DMS 273 (cell line): Measurements from ENCODE around the gene PGC.

Experiments
- DNase-seq: peaks from one replicate; lab custom pipeline; 2025; ENCODE audit not compliant: unreplicated experiment; lab: John Stamatoyannopoulos, UW

PGC gene

DNA sequence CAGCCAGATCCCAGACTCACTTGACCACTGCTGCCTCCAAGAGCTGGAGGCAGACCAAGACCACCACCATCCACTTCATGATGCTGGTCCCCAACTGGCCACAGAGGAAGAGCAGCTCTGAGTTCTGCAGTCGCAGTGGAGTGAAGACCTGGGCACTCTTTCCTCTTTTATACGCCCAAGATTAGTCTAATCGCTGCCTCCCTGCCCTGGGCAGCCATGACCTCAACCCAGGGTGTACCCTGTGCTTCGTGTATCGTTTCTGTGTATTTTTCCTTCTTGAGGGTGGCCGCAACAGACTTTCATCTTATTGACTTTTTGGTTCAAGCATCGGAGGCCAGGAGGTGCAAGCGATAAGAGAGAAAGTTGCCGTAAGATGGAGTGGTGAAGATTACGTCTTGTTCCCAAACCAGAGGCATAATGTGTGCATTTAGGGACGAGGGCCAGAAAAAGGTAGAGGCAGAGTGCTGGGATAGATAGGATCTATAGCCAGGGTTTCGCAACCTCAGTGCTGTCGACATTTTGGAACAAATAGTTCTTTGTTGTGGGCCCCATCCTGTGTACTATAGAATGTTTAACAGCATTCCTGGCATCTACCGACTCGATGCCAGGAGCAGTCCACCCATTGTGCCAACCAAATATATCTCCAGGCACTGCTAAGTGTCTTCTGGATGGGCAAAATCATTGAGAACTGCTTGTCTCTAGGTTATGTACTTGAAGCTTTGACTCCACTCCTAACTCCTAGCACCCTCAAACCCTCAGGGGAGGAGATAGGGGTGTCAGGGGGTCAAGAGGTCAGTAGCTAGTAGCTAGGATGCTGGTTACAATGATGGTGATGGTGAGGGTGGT is at the start of gene PGC:
Gene PGC, minus strand, starts transcription at position 142 of the 846 bp plus-strand sequence. Its CDS starts 63 bp downstream, at position 79.
- no peak for DNase-seq

DNA sequence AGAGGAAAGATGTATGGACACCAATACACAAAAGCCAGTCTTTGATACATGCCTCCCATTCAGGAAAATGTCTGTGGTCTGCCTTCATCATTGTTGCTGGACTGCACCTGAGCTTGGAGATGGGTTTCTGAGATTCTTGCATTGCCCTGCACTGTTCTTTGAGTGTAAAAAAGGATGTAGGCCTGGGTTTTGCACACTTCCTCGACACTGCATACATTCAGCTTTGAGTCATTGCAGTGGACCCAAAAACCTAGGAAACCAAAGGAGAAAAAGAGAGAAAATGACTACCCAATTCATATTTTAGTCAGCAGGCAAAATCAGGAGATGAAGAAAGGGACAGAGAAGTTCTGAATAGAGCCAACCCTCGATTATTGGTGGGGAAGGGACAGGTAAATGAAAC is 49.3 kb upstream of the PGC start:
- no peak for DNase-seq

DNA sequence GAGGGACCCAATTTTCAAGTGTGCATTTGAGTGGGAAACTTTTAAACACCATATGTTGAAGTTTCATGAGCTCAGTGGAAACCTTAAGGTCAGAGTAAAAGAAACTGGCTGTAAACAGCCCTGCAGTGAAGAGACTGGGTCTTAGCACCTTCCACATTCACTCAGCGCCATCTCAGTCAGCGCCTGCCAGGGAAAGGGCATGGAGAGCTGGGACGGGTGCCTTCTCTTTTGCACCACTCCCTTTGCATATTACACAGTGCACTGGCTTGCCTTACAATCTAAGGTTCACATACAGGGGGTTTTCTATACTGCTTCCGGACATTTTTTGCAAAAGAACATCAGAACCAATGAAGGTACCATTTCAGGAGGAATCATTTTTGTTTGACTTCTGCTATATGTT is 44.8 kb upstream of the PGC start:
- no peak for DNase-seq

DNA sequence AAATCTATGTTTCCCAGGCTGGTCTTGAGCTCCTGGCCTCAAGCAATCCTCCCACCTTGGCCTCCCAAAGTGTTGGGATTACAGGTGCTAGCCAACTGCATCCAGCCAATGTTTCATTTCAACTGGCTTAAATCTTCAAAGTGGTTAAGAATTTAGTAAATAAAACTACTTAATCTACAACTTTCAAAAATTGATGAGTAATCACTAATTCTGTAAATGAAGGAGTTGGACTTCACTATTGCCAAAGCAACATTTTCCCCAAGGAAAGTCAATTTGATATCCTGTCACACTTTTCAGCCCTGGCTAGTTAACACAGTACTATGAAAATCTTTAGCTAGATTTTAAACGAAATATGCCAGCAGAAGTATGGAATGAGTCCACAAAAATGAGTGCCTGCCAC is 44.1 kb upstream of the PGC start:
- no peak for DNase-seq

DNA sequence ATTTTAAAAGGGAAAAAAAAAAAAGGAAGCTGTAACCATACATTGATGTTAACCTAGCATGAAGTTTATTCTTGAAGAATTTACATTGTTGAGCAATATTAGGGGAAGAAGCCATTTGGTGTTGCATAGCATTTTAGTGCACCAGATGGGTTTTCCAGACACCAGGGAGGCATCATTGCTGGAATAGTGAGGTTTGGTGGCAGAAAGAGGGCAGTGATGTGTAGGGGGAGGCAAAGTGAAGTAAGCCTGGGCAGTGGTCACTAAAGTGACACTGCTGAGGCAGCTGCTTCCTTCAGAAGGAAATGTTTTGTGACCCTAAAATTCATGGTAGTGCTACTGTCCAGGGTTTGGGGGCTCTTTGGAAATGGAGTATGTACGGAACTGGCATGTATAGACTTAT is 42.8 kb upstream of the PGC start:
- no peak for DNase-seq

DNA sequence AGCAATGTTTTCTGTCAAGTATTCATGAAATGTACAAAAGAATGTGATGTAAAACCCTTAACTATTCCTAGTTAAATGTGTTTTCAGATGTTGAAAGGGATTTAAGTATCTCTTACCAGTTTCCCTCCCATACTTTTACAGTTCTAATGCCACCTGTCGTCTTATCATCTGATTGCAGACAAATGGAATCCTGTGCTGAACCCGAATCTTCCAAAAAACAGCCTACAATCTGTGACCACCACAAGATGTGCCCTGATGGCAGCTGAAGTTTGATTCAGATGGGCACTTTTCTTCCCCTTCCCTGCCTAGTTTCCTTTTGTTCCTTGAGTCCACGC is 42.2 kb upstream of the PGC start:
- DNase-seq: no peak

DNA sequence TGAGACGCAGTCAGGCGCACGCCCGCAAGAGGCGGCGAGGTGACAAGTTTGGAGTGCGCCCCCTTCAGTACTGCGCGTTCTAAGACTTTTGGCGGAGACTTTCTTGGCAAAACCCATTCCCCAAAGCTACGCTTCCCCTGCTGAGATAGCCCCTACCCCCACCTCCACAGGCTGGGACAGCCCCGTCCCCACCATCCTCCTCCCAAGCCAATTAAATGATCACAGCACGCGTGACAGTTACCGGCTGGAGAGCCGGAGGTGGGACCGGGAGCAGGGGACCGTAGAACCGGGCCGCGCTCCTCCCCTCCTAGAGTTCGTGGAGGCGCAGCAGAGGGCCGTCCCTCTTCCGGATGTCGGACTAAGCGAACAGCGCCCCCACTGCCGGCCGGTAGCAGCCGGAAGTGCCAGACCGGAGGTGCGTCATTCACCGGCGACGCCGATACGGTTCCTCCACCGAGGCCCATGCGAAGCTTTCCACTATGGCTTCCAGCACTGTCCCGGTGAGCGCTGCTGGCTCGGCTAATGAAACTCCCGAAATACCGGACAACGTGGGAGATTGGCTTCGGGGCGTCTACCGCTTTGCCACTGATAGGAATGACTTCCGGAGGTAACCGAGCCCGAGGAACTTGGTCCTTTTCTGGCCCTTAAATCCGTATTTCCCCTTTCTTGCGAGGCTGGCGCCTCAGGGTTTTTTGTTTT is 40.2 kb upstream of the PGC start, which contains the start of gene TOMM6:
Gene TOMM6, plus strand, starts transcription at position 476 of the 699 bp plus-strand sequence. Its CDS starts 4 bp downstream, at position 480.
- peak; percentile 98 for DNase-seq

DNA sequence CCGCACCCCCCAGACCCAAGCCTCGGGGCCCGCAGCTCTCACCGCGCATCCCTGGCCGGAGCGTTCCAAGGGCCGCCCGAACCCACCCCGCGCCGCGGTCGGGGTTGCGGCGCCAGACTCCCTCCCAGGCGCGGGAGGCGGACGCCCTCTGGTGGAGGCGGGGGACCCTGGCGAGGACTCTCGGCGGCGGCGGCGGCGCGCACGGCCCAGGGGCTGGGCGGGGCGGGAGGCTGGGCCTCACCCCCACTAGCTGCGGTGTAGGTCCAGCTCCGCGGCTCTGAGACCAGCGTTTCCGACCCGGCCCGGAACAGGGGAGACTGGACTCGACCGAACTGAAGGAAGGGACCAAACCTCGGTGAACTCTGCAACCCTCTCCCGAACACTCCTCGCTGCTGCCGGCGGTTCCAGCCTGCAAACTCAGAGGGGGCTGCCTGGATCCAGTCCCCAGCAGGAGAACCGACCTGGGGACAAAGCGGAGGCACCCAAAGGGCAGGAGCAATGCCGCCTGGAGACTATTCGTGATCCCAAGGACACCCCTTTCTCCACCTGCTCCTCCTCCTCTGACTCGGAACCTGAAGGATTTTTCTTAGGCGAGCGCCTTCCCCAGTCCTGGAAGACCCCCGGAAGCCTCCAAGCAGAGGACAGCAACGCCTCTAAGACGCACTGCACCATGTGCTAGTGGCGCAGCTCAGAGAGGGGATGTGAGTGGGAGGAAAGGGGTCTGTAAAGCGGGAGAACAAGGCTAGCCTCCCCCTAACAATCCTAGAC is 39.4 kb upstream of the PGC start:
- DNase-seq: peak; percentile 95

DNA sequence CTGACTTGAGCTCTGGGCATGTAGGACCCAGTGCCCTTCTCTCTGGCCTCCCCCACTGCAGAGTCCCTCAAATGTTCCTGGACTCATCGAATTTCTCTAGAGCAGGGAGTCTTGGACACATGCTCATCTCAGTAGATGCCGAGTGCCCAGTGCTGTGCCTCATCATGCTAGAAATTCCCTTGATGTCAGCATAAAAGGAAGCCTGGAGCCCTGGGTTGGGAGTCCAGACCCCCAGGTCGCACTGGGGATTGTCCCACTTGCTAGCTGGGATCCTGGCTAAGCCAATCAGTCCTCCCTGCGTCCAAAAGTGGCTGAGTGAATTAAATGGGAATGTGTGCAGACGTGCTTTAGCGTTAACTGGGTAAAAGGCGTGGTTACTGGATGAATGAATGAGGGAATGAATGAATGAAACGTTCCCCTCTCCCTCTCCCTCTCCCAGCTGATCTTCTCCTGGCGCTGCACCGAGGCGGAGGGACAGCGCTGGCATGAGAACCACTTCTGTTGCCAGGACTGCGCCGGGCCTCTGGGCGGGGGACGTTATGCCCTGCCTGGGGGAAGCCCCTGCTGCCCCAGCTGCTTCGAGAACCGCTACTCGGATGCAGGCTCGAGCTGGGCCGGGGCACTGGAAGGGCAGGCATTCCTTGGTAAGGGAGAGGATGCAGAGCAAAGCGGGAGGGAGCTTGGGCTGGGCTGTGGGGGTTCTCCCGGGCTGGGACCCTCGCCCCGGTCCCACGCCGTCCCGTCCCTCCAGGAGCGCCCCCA is 38.7 kb upstream of the PGC start:
- DNase-seq: peak; percentile 67

DNA sequence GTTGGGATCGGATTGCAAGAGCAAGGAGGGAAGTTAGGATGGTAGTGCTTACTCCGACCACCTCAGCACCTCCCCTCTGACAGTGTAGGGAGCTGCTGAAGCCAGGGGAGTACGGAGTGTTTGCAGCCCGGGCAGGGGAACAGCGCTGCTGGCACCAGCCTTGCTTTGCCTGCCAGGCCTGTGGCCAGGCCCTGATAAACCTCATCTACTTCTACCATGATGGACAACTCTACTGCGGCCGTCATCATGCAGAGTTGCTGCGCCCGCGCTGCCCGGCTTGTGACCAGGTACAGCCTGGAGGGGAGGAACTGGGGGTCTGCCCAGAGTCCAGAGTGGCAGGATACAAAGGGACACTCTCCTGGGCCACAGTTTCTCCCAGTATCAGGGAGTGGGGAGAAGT is 38.1 kb upstream of the PGC start:
- no peak for DNase-seq

DNA sequence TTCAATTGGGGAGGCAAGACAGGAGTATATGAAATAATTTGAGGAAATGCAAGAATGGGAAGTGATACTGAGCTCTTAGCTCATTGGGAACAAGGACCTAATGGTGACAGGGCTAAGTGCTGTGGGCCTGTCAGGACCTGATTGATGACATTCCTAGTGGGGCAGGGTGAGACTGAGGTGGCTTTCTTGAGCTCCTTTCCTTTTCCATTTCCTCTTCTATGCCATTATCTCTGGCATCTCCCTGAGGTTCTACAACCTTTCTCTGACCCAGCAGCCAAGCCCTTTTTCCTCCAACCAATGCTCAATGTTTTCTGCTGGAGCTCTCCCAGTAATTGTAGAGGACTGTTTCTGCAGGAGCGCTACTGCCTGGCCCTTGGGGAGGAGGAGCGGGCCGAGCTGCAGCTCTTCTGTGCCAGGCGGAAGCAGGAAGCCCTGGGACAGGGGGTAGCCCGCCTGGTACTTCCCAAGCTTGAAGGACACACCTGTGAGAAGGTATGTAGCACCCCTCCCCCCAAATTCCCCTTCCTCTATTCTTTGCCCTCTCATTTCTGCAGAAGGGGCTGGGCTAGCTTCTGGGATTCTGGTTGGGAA is 37.5 kb upstream of the PGC start:
- DNase-seq: no peak

DNA sequence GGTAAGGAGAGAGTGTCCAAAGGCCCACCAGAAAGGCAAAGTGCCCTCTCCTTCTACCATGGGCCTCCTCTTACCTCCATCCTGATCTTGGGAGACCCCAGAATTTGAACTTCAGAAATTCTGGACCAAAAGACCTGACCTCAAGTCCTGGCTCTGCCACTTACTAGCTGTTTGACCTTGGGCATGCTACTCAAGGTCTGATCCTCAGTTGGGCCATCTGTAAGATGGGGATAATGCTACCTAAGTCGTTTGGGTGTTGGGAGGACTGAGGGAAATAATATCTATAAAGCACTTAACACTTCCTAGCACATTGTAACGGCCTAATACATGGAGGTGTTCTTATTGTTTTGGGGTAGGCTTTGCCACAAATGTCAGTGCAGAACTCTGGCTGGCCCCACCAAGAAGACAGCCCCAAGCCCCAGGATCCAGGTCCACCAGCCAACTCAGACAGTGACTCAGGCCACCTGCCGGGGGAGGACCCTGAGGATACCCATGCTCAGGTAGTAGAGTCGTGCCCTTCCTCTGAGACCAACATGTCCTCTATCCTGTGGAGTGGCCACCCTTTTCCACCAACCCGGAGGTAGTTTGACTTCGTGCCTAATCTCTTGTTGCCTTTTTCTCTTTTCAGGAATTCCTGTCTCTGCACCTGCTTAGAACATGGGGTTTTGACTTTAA is 36.0 kb upstream of the PGC start:
- DNase-seq: no peak

DNA sequence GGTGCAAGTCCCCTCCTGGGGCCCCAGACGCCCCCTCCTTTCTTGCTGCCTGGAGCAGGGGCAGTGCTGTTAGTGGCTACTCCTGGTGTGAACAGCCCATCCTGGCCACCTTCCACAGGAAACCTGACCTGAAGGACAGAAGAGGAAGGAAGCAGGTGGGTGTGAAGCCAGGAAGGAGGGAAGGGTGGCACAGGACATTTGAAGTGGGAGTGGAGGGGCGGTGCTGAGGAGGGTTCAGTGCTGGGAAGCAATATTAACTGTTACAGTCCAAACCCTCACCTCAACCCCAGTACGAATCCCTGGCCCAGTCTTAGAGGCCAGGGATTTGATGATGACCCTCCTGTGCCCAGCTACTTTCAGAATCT is 34.2 kb upstream of the PGC start:
- DNase-seq: no peak

DNA sequence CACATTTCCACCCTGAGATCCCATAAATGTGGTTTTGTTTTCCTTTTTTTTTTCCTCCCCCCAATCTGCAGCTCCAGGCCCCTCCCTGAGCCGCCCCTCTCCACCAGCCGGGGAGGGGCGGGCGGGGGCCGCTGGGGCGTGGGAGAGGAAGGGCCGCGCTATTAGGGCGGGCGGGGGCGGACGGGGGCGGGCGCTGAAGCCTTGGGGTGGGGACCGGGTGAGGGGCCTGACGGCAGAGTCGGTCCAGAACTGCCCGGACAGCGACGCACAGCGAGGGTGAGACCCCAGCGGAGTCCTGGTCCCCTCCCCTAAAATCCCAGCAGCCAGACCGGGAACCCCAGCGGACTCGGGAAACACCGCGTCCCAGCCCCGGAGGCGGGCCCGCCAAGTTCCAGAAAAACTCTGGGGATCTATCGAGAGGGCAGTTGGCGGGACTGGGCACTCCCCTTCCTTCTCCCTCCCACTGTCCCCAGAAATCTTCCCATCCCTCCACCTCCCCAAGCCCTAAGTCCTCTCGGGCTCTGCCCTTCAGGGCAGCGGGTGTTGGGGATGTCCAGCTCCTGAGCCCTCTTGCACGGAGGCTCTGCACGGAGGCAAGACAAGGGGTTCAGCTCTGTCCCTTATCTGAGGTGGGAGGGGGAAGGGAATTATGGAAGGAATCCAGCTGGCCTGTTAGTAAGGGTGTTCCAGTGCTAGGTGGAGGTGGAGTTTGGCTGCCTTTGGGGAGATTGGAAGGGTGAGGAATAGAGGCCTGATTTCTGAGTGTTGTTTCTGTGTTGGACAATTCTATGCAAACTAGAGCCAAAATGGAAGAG is 33.6 kb upstream of the PGC start, which contains the start of gene PRICKLE4:
Gene PRICKLE4, plus strand, starts transcription at position 232 of the 815 bp plus-strand sequence. CDS start 2,692 bp downstream, outside the sequence.
- DNase-seq: peak; percentile 62

DNA sequence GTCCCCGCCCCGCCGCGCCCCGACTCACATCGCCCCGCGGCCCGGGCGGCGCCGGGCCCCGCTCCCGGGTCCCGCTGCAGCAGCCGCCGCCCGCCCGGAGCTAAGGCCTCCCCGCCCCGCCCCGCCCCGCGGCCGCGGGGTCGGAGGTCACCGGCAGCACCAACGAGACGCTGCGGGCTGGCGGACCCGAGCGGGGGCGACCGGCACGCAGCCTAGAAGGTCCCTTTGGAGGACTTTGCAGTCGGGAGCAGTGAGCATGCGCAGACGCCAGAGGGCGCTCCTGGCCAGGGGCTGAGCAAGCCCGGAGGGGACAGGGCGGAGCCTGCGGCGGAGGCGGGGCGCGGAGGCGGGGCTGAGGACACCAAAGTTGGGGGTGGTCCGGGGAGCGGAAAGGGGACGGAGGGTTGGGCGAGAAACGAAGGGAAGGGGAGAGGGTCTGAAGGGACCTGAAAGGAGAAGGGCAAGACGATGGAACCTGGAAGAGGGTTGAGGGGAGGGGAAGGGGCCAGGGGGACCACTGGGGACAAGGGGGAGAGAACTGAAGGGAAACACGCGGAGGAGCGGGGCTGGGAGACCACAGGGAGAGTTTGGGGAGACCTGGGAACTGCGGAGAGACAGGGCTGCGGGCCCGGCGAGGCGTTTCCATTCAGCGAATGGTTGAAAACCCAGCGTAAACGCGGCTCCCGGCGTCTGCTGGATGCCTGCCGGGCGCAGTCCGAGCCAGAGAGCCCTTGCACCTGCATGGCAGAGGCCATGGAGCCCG is 32.8 kb upstream of the PGC start, which contains the start of gene FRS3:
Gene FRS3, minus strand, starts transcription at position 113 of the 763 bp plus-strand sequence. CDS start 2,913 bp downstream, outside the sequence.
- peak; percentile 98 for DNase-seq

DNA sequence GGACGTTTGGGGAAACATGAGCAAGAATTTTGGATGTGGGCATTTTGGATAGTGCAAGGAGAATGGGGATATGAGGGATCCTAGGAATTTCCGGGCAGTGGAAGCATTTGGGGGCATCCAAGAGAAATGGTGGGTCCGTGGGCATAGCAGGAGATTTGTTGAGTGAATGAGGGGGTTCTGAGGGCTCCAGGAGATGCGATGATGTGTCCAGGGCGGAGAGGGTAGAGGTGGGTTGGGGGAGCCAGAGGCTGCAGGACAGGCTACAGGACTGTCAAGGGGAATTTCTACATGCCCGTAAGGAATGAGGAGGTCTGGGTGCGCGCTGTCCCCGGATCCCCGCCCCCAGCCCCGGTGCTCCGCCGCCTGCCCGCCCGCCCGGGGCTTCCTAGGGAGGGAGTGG is 32.1 kb upstream of the PGC start:
- DNase-seq: no peak

DNA sequence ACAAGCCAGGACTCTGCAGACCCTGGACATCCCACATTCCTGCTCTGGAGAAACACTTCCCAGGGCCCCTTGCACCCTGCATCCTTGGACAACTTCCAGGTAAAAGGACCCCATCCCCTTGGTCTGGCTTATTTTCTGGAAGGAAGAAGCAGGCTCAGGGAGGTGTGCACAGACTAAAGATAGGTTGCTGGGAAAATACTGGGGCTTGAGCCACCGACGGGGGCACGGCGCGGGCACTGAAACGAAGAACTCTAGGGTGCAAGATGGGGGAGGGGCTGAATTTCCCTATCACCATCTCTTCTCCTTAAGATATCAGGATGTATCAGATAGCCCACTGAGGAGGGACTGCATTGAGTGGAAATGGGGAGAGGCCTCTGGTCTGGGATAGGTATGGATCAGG is 31.7 kb upstream of the PGC start:
- no peak for DNase-seq
